A673 (cell line): ENCODE results near the gene RNF125. TPM values are rescaled to one million over a fixed set of nuclear protein-coding genes. Genes with fewer than 3 reads are reported as not detected.

ENCODE experiments used
- BruUV-seq: library from RNA; stranded (reverse); fragments of 400-500 nt; replicated peaks from 2 replicates; lab custom pipeline; 2021; lab: Mats Ljungman, UMichigan
- CTCF ChIA-PET: fragments of 300-600 bp; sonication (Branson Sonifier 250); formaldehyde crosslinking; loops from one replicate; lab custom pipeline; 2022; ENCODE audit warnings: antibody characterized with exemption; lab: Charles Lee
- POLR2A ChIA-PET: fragments of 300-600 bp; sonication (Branson Sonifier 250); formaldehyde crosslinking; loops from one replicate; lab custom pipeline; 2022; ENCODE audit warnings: antibody characterized with exemption; ENCODE audit not compliant: low non-redundant PET; lab: Charles Lee
- DNase-seq: peaks from one replicate; pipeline ENCODE4 v3.0.0-alpha.2; 2015; ENCODE audit warnings: low spot score
- H3K27ac ChIP-seq: fragments of 200-600 bp; sonication (generic); 2 replicates; pipeline ENCODE4 v1.5.1; 2016; ENCODE audit warnings: mixed run types, low read depth, mild to moderate bottlenecking, mixed read lengths, antibody characterized with exemption, low read length; ENCODE audit not compliant: poor library complexity, severe bottlenecking
- H3K27me3 ChIP-seq: fragments of 200-600 bp; sonication (generic); replicated peaks from 2 replicates; pipeline ENCODE4 v1.6.1; 2017; ENCODE audit warnings: mixed run types, low read depth, mild to moderate bottlenecking, mixed read lengths, antibody characterized with exemption, low read length; ENCODE audit not compliant: insufficient read depth, poor library complexity
- H3K36me3 ChIP-seq: fragments of 200-600 bp; sonication (generic); 2 replicates; pipeline ENCODE4 v1.6.1; 2016; ENCODE audit warnings: mixed run types, mild to moderate bottlenecking, mixed read lengths, antibody characterized with exemption, low read length; ENCODE audit not compliant: insufficient read depth, poor library complexity, severe bottlenecking
- H3K4me1 ChIP-seq: fragments of 200-600 bp; sonication (generic); 2 replicates; pipeline ENCODE4 v1.6.1; 2017; ENCODE audit warnings: mixed run types, mild to moderate bottlenecking, mixed read lengths, antibody characterized with exemption, low read length; ENCODE audit not compliant: insufficient read depth, poor library complexity, severe bottlenecking
- H3K4me3 ChIP-seq: fragments of 200-600 bp; sonication (generic); 2 replicates; pipeline ENCODE4 v1.5.1; 2016; ENCODE audit warnings: low read depth, mixed run types, mild to moderate bottlenecking, mixed read lengths, low read length; ENCODE audit not compliant: poor library complexity, severe bottlenecking
- H3K9me3 ChIP-seq: fragments of 200-600 bp; sonication (generic); 2 replicates; pipeline ENCODE4 v1.6.1; 2016; ENCODE audit warnings: mixed run types, low read depth, mild to moderate bottlenecking, mixed read lengths, antibody characterized with exemption, low read length; ENCODE audit not compliant: poor library complexity, severe bottlenecking
- CTCF ChIP-seq: fragments of 300-800, 200-600 bp; sonication (generic); conservative IDR thresholded peaks from 2 replicates; pipeline ENCODE4 v1.5.1; 2017; ENCODE audit warnings: low read depth, mild to moderate bottlenecking, antibody characterized with exemption, low read length, moderate library complexity, mixed read lengths
- EZH2 ChIP-seq: fragments of 200-600 bp; sonication (generic); IDR thresholded peaks from 2 replicates; pipeline ENCODE4 v1.6.1; 2017; ENCODE audit warnings: borderline replicate concordance, low read depth, mild to moderate bottlenecking, mixed read lengths, antibody characterized with exemption, low read length; ENCODE audit not compliant: poor library complexity, severe bottlenecking
- intact Hi-C: fragments of 100-400 bp; cut with micrococcal nuclease; formaldehyde crosslinking; loops from one replicate; pipeline ENCODE4 v1.10.0; 2022; ENCODE audit not compliant: unreplicated experiment
- total RNA-seq: library from RNA; stranded (reverse); gene quantifications from 2 replicates; pipeline ENCODE4 v1.2.3, GENCODE V29; 2021

Gene RNF125
- total RNA-seq, 1 experiment from 2014 or later, result 1.5 TPM

- intact Hi-C loops, result no loop called here
- no TSS peak for BruUV-seq
- POLR2A ChIA-PET, result no interaction called here
Measured at GRCh38 chr18:32021756-32022564, 3.3 kb downstream of the RNF125 start.

DNA sequence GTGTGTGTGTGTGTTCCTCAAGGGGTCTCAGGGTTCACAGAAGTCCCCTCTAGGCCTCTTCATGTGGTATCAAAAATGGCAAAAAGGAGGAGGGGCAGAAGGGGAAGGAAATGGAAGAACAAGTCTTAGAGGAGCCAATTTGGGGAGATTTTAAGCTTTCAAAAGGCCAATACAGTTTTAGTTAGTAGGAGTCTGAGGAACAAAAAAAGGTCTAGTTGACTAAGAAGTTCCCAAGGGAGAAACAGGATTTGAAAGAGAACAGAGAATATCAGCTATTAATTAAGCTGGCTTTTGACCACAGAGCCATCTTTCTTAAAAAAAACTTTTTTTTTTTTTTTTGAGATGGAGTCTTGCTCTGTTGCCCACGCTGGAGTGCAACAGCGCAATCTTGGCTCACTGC is 7.1 kb downstream of the RNF125 start:
- no peak overlapping the region for H3K27ac ChIP-seq
- no peaks in the 10 kb centered on the region for H3K27me3 ChIP-seq
- H3K36me3 ChIP-seq, result no peaks in the 10 kb centered on the region
- ChIA-PET POLR2A (no interaction called here), CTCF (no interaction called here)
- H3K9me3 ChIP-seq, result no peaks in the 10 kb centered on the region
- no peak for TF ChIP-seq EZH2
- no peak for TF ChIP-seq CTCF
- no peak overlapping the region for H3K4me3 ChIP-seq
- no peak for DNase-seq
- no peaks in the 10 kb centered on the region for H3K4me1 ChIP-seq
- intact Hi-C loops, result no loop called here
- no TSS peak for BruUV-seq

More at GRCh38 chr18:32021756-32022564, 3.3 kb downstream of the RNF125 start:
- DNase-seq, result no peak
- TF ChIP-seq CTCF, result no peak
- TF ChIP-seq EZH2, result no peak
- CTCF ChIA-PET, result no interaction called here
- Histone ChIP-seq H3K4me1 (peaks cover 7% of the 10 kb centered on the region), H3K27me3 (peaks cover 4% of the 10 kb centered on the region), H3K9me3 (no peaks in the 10 kb centered on the region), H3K27ac (no peak overlapping the region), H3K4me3 (no peak overlapping the region), H3K36me3 (no peaks in the 10 kb centered on the region)

GRCh38 chr18:32026491-32027086 is 8.0 kb downstream of the RNF125 start:
- Histone ChIP-seq H3K27me3 (no peaks in the 10 kb centered on the region), H3K36me3 (no peaks in the 10 kb centered on the region), H3K4me3 (no peak overlapping the region), H3K27ac (no peak overlapping the region), H3K4me1 (no peaks in the 10 kb centered on the region), H3K9me3 (no peaks in the 10 kb centered on the region)
- BruUV-seq, result no TSS peak
- no peak for DNase-seq
- intact Hi-C loops, result no loop called here
- POLR2A ChIA-PET, result interaction anchor here (0.7 kb wide), 1 partner anchor 1176 kb away, joined by 4 read pairs; no protein-coding TSS in a partner anchor
- CTCF ChIA-PET, result no interaction called here
- no peak for TF ChIP-seq EZH2
- TF ChIP-seq CTCF, result no peak
